ENCODE results near the gene ZNF630.
A peak's percentile ranks its signal among the peaks of the same experiment; 100 is the strongest.
"Not testable (repeated sequence)": the region's sequence is repeated elsewhere in the genome, so short reads cannot be mapped to it uniquely, and the experiment has no call there.

The ZNF630 gene

DNA sequence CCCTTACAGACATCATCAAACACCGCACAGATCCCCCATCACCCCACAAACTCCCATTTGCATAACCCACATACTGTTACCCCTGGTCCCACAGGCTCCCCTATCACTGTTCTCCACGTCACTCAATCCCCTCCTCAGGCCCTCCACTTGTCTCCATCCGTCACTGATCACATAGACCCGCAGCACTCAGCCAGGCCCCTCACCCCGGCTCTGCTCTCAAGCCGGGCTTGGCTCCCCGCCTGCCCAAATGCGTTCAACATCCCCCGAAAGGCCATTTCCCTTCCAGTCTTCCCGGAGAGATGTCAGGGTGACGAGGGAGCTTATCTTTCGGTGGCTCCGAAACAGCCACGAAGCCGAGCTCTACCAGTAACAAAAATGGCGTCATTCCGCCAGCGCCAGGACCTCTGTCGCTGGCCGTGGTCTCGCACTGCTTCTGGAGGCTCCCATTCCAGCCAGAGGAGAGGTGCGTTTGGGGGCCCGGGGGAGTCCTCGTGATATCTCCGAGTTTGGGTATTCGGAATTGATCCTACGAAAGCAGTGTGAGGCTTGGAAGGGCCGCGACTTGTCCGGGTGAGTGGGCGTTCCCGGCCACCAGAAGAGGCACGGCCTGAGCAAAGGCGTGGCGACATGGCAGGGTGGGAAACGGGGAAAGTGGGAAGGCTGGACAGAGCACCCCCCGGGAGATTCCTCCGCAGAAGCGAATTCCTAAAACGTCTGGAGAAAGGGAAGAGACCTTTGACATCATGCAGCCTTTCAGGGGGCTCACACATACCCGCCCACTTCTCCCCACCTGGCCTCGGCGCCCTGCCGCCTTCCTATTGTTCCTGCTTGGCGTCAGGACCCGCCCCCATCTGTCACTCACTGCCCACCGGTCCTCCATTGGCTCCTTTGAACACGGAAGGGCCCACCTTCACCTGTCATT is at the start of gene ZNF630:
ZNF630 (minus strand) TSS at position 577 of the 922 bp plus-strand sequence. CDS start 4,754 bp downstream, outside the sequence.
- peak; percentile 57 for DNase-seq

- DNase-seq, result no peak
Observed at GRCh38 chrX:48107717-48108116, 36.3 kb upstream of the ZNF630 start.

- DNase-seq, result no peak
Observed at GRCh38 chrX:48102874-48103374, 31.5 kb upstream of the ZNF630 start.

DNA sequence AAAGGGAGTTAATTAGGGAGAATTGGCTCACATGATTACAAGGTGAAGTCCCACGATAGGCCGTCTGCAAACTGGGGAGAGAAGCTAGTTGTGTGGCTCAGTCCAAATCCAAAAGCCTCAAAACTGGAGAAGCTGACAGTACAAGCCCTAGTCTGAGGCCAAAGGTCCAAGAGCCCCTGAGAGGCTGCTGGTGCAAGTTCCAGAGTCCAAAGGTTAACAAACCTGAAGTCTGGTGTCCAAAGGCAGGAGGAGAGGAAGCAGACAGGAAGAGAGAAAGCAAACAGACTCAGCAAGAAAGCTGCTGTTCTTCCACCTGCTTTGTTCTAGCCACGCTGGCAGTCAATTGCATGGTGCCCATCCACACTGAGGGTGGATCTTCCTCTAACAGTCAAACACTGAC is 30.0 kb upstream of the ZNF630 start:
- DNase-seq, result no peak

GRCh38 chrX:48092558-48092957 is 21.1 kb upstream of the ZNF630 start:
- not testable (repeated sequence) for DNase-seq

GRCh38 chrX:48090123-48090522 is 18.7 kb upstream of the ZNF630 start:
- no peak for DNase-seq

DNA sequence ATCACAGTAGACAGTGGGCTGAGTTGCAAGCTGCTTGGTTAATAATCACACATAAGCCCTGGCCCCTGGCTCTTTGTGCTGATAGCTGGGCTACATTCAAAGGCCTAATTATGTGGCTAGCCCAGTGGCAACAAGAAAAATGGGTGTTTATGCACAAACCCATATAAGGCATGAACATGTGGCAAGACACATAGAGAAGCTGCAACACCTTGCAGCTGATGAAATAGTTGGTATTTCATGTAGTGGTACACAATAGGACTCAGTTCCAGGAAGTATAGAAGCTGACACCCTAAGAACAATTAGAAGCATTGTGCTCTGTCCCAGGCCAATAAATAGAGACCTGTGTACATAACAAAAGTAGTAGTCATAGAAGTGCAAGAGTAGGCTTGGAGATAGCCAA is 14.6 kb upstream of the ZNF630 start:
- DNase-seq, result no peak

DNA sequence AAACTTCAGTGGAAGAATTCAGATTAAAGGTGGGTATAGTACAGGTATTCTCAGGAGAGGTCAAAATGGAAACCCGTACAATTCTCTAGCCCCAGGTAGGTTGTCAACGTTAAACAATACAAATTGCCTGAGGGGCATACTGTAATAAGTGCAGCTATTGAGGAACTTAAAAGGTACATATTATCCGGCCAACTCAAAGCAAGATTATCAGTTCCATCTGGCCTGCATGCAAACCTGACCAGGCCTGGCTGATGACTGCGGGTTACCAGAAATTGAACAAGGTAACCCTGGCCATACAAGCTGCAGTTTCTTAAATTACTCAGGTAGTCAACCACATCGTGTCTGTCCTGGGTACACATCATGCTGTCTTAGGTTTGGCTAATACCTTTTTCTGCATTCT is 12.3 kb upstream of the ZNF630 start:
- DNase-seq, result no peak

- peak; percentile 11 for DNase-seq
Observed at GRCh38 chrX:48083212-48083611, 11.8 kb upstream of the ZNF630 start.

DNA sequence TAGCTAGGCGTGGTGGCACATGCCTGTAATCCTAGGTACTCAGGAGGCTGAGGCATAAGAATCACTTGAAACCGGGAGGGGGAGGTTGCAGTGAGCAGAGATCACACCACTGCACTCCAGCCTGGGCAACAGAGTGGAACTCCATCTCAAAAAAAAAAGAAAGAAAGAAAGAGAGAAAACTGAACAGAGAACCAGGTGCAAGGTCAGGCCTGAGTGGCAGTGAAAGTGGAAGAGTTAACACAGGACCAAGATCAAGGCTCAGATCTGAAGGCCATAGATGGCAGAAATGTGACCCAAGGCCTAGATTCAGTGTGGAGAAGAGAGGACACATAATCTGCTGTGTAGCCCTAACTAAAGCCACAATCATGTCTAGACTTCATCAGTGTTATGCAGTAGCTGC is 4.9 kb upstream of the ZNF630 start:
- no peak for DNase-seq

DNA sequence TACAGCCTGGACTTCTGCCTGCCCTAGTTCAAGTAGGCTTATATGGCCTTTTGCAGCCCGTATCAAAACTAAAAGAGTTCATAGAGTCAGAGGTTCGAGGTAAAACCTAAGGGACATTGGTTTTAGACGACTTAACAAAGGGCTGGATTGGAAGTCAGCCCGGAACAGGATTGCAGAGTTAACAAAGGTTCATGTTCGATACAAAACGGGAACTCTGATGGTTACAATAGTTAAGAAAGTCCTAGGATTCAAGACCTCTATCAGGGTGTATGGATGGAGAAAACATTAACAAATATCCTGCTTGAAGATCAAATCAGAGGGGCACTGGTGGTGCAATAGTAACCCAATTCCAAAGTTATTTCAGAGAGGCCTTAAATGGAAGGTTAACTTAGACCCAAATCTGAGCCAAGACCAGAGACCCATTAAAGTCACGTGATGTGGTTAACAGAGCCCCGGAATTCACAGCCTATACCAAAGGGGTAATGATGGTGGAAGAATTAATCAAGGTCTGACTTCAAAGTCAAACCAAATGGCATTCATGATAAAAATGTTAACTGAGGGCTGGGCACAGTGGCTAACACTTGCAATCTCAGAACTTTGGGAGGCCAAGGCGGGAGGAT is 656 bp upstream of the ZNF630 start:
- no peak for DNase-seq

GRCh38 chrX:48068096-48068887 is 3.1 kb downstream of the ZNF630 start:
- no peak for DNase-seq

DNA sequence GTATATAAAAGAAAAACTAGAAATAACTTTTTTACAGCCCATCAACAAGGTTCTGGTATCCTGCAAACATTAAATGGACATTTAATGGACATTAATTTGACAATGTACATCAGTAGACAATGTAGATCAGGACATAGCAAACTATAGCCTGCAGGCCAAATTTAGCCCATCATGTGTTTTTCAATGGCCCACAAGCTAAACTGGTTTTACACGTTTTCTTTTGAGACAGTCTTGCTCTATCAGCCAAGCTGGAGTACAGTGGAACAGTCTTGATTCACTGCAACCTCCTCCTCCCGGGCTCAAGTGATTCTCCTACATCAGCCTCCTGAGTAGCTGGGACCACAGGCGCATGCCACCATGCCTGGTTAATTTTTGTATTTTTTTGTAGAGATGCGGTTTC is 7.2 kb downstream of the ZNF630 start:
- DNase-seq, result no peak

DNA sequence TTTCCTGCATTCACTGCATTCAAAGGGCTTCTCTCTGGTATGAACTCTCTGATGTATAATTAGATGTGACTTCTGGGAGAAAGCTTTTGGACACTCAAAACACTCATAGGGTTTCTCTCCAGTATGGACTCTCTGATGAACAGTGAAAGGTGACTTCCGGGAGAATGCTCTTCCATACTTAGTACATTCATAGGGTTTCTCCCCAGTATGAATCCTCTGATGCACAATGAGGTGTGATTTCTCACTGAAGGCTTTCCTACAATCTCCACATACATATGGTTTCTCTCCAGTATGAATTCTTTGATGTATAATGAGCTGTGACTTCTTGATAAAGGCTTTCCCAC is 12.2 kb downstream of the ZNF630 start:
- DNase-seq, result no peak

GRCh38 chrX:48058621-48059295 is 12.7 kb downstream of the ZNF630 start:
- DNase-seq, result no peak

- no peak for DNase-seq
Observed at GRCh38 chrX:48046846-48047245, 24.6 kb downstream of the ZNF630 start.

GRCh38 chrX:48045410-48046311 is 25.8 kb downstream of the ZNF630 start:
- no peak for DNase-seq

DNA sequence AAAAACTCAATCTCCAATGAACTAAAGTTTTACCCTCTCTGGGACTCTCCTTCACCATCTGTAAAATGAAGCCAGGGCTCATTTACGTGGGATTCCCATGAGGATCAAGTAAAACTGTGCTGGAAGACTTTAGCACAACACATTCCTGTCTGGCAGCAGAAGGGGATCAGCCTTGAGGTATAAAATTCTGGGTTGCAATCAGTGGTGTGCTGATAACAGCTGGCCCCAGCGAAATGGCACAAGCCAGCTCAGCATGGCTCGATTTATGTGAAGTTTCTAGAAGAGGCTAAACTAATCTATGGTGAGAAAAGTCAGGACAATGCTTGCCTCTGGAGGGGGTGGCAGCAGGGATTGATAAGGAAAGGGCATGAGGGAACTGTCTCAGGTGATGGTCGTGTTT is 28.4 kb downstream of the ZNF630 start:
- no peak for DNase-seq

- DNase-seq, result no peak
Observed at GRCh38 chrX:48035891-48036290, 35.5 kb downstream of the ZNF630 start.

DNA sequence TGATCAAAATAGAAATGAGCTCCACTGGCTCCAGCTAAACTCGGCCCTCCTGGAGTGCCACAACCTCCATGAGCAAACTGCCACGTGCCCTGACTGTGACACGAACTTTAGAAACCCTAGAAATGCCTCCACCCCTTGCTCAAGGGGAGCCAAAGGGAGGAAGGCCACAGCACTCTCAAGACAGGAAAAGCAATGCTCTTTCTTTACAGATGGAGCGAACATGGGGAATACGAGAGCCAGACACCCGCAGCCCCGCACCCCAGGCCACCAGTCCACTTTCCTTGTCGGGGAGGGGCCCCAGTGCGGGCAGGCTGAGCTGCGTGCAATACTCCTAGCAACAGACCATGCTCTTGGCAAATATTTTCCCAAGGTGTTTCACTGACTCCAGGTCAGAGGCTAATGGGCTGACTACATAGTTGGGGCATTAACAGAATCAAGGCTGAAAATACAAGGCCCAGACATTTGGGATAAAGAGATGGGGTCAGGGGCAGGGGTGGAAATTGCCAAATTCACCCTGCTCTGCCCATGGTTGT is 40.7 kb downstream of the ZNF630 start:
- DNase-seq, result not testable (repeated sequence)

DNA sequence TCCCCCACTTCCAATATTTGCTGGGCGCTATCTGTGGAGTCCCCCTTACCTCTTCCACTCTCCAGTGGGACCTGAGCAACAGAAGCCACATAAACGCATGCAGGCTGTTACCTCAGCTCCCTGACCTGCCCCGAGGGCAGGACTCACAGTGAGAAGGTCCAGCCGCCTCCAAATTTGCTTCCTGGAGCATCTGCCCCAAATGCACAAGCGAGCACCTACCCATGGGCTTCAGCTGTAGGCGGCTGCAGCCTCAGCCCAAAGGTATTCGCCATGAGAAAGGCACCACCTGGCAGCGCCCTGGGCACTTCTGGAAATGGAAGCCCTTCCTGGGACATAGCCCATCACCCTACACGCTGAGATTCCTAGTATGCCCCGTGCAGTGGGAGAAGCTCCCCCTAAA is 41.2 kb downstream of the ZNF630 start:
- DNase-seq, result no peak
